Activated T-cell treated with anti-CD3 and anti-CD28 coated beads, Interleukin-2, amount 50 U/mL, for 1 hour (primary cell): ENCODE data around the gene FAH.
"Not testable (repeated sequence)": the region's sequence is repeated elsewhere in the genome, so short reads cannot be mapped to it uniquely, and the experiment has no call there.

ENCODE experiments used
- DNase-seq: peaks from one replicate; pipeline ENCODE4 v3.0.0-alpha.2; 2020

Gene FAH

GRCh38 chr15:80152180-80152895, 461 bp upstream of the FAH start:
- DNase-seq = peak; percentile 83

- no peak for DNase-seq
Observed at GRCh38 chr15:80153900-80154299, 1.1 kb downstream of the FAH start.

GRCh38 chr15:80154336-80154735, 1.5 kb downstream of the FAH start:
- DNase-seq = no peak

- DNase-seq = no peak
Observed at GRCh38 chr15:80155001-80155377, 2.2 kb downstream of the FAH start.

- DNase-seq = not testable (repeated sequence)
Observed at GRCh38 chr15:80155378-80156175, 2.8 kb downstream of the FAH start.

- no peak for DNase-seq
Observed at GRCh38 chr15:80156176-80156720, 3.4 kb downstream of the FAH start.

- DNase-seq = no peak
Observed at GRCh38 chr15:80157215-80157614, 4.4 kb downstream of the FAH start.

GRCh38 chr15:80159301-80159700, 6.5 kb downstream of the FAH start:
- DNase-seq = no peak

GRCh38 chr15:80159811-80160569, 7.2 kb downstream of the FAH start:
- no peak for DNase-seq

- no peak for DNase-seq
Observed at GRCh38 chr15:80160570-80161156, 7.9 kb downstream of the FAH start.

GRCh38 chr15:80161468-80162016, 8.7 kb downstream of the FAH start:
- DNase-seq = no peak

GRCh38 chr15:80162059-80162554, 9.3 kb downstream of the FAH start:
- no peak for DNase-seq

- no peak for DNase-seq
Observed at GRCh38 chr15:80163217-80163616, 10.4 kb downstream of the FAH start.

- DNase-seq = no peak
Observed at GRCh38 chr15:80163897-80164296, 11.1 kb downstream of the FAH start.

- DNase-seq = no peak
Observed at GRCh38 chr15:80167936-80168335, 15.1 kb downstream of the FAH start.

GRCh38 chr15:80168421-80168820, 15.6 kb downstream of the FAH start:
- DNase-seq = no peak

- no peak for DNase-seq
Observed at GRCh38 chr15:80169768-80170357, 17.1 kb downstream of the FAH start.

GRCh38 chr15:80170596-80170995, 17.8 kb downstream of the FAH start:
- no peak for DNase-seq

GRCh38 chr15:80171787-80172186, 19.0 kb downstream of the FAH start:
- DNase-seq = no peak

- DNase-seq = no peak
Observed at GRCh38 chr15:80172401-80172800, 19.6 kb downstream of the FAH start.

GRCh38 chr15:80173022-80173759, 20.4 kb downstream of the FAH start:
- DNase-seq = peak; percentile 74
